Measurements from ENCODE around the gene TRIL. TPM values are rescaled to one million over a fixed set of nuclear protein-coding genes. Genes with fewer than 3 reads are reported as not detected.

TRIL gene
- total and polyA plus RNA-seq, 9 of the 15 experiments (the other 6 are each of a cell fraction or from before 2014, with no cell fraction given): not detected

- no peak for TF ChIP-seq ZNF407 (IDR thresholded peaks at IDR 0.05; ENCODE audit: low read depth)
These were observed 18.1 kb downstream of the TRIL start (continued) for GRCh38 chr7:28939844-28940544.

GRCh38 chr7:28939367-28939766, 18.8 kb downstream of the TRIL start:
- ChIA-PET POLR2A (no interaction called here), CTCF (ENCODE audit: low intra/inter-chr PET ratio) (no interaction called here)
- Histone ChIP-seq H3K9ac (ENCODE audit: insufficient read depth in 1 of 2, low read depth in 2 of 2, low read length in 2 of 2) (no peak overlapping the region), H3K27ac (ENCODE audit: extremely low read depth, low read depth, low read length) (no peak overlapping the region), H3K4me1 (replicated peaks in 1 of 2; ENCODE audit: control insufficient read depth in 2 of 2, insufficient read depth in 2 of 2, low read length in 2 of 2) (no peaks in the 10 kb centered on the region; a peak in 1 of 5 replicates), H3K4me3 (no peak overlapping the region), H3K36me3 (ENCODE audit: control insufficient read depth, insufficient read depth, low read length) (no peaks in the 10 kb centered on the region), H3K9me3 (replicated peaks; ENCODE audit: control insufficient read depth, insufficient read depth, low read depth, low read length) (no peaks in the 10 kb centered on the region), H3K4me2 (ENCODE audit: insufficient read depth, low read length) (no peak overlapping the region), H3K79me2 (ENCODE audit: control insufficient read depth, insufficient read depth, low read length) (no peaks in the 10 kb centered on the region), H3K9me1 (ENCODE audit: control insufficient read depth, insufficient read depth, low read length) (no peaks in the 10 kb centered on the region), H4K20me1 (replicated peaks; ENCODE audit: control insufficient read depth, insufficient read depth, low read length) (no peaks in the 10 kb centered on the region; the same call in 1 of the 2 replicates), H2AFZ (ENCODE audit: low read depth, low read length) (no peak overlapping the region), H3K27me3 (ENCODE audit: control insufficient read depth in 2 of 2, insufficient read depth in 2 of 2, low read length in 2 of 2) (peaks cover 0 to 4% of the 10 kb centered on the region in 2 experiments; a peak in 1 of 5 replicates)
- FAIRE-seq (no peak), DNase-seq (ENCODE audit: extremely low read depth in 1 of 4, low spot score in 3 of 4) (no peak), ATAC-seq (no peak)
- BruUV-seq (replicated peaks): no TSS peak
- in situ Hi-C loops (cut with MboI) (no loop called here), intact Hi-C loops (cut with micrococcal nuclease) (no loop called here)
- 6% methylated on average over 5 of the region's 5 CpGs for WGBS (ENCODE audit: insufficient coverage, low coverage, missing lambda C conversion rate)
- TF ChIP-seq PRPF4 (IDR thresholded peaks at IDR 0.05; ENCODE audit: insufficient read depth, low read depth, low read length, poor library complexity, severe bottlenecking) (no peak), TSHZ1 (CRISPR knock-in tag; IDR thresholded peaks at IDR 0.05) (no peak), ZNF639 (CRISPR knock-in tag; conservative IDR thresholded peaks at IDR 0.05 in 1 of 2, IDR thresholded peaks at IDR 0.05 in 1 of 2) (no peak), DPF2 (IDR thresholded peaks at IDR 0.05) (no peak)

All from K562 (cell line).